SK-N-SH (cell line): ENCODE results near the gene MAOB. TPM values are rescaled to one million over a fixed set of nuclear protein-coding genes. Genes with fewer than 3 reads are reported as not detected.

Experiments
- CTCF ChIA-PET: fragments of 300-600, 350-600 bp; formaldehyde crosslinking; extraction: SDS; loops from one replicate; lab custom pipeline; 2021; lab: Yijun Ruan, JAX
- POLR2A ChIA-PET: fragments of 350-600 bp; sonication (Branson Sonifier 250); formaldehyde crosslinking; extraction: SDS; loops from one replicate; lab custom pipeline; 2020; ENCODE audit warnings: antibody characterized with exemption, inconsistent platforms; lab: Yijun Ruan, JAX
- DNase-seq: peaks from one replicate; pipeline ENCODE4 v3.0.0; 2012
- H2AFZ ChIP-seq: fragments of 200-600 bp; sonication (generic); 2 replicates; pipeline ENCODE4 v1.8.1; 2016; ENCODE audit warnings: antibody characterized with exemption, mild to moderate bottlenecking, low read depth
- H3F3A ChIP-seq: fragments of 200-600 bp; sonication (generic); replicated peaks from 2 replicates; pipeline ENCODE3; 2016; ENCODE audit warnings: antibody characterized with exemption, mild to moderate bottlenecking; ENCODE audit not compliant: insufficient read depth
- H3K27ac ChIP-seq, 2 experiments: fragments of 200-500 bp in 1 of 2; fragments of 200-600 bp in 1 of 2; sonication (Bioruptor generic) in 1 of 2; sonication (generic), shearing (Covaris generic) in 1 of 2; 2 replicates each; pipeline versions ENCODE4 v1.5.1 to v1.6.1; 2014 to 2016; ENCODE audit warnings: low read depth in 2 of 2, inconsistent platforms in 1 of 2, low read length in 1 of 2, mild to moderate bottlenecking in 1 of 2, mixed read lengths in 1 of 2
- H3K27me3 ChIP-seq: fragments of 200-600 bp; sonication (generic), shearing (Covaris generic); 2 replicates; pipeline ENCODE4 v1.6.1; 2016; ENCODE audit warnings: mixed run types; ENCODE audit not compliant: insufficient read depth
- H3K36me3 ChIP-seq, 2 experiments: fragments of 200-500 bp in 1 of 2; fragments of 200-600 bp in 1 of 2; sonication (Bioruptor generic) in 1 of 2; sonication (generic) in 1 of 2; replicated peaks in 1 of 2; 2 replicates each; pipeline versions ENCODE3 to v1.5.1; 2014 to 2016; ENCODE audit warnings: low read length in 1 of 2, mild to moderate bottlenecking in 1 of 2; ENCODE audit not compliant: insufficient read depth in 2 of 2, control insufficient read depth in 1 of 2
- H3K4me1 ChIP-seq, 2 experiments: fragments of 200-500 bp in 1 of 2; fragments of 200-600 bp in 1 of 2; sonication (Bioruptor generic) in 1 of 2; sonication (generic), shearing (Covaris generic) in 1 of 2; 2 replicates each; pipeline versions ENCODE4 v1.5.1 to v1.6.1; 2014 to 2016; ENCODE audit warnings: low read depth in 1 of 2, low read length in 1 of 2, mixed run types in 1 of 2; ENCODE audit not compliant: insufficient read depth in 2 of 2, control insufficient read depth in 1 of 2
- H3K4me2 ChIP-seq: fragments of 200-600 bp; sonication (generic), shearing (Covaris generic); 2 replicates; pipeline ENCODE4 v1.6.1; 2017; ENCODE audit warnings: mixed run types
- H3K4me3 ChIP-seq, 2 experiments: fragments of 200-500 bp in 1 of 2; fragments of 200-600 bp in 1 of 2; sonication (Bioruptor generic) in 1 of 2; sonication (generic), shearing (Covaris generic) in 1 of 2; 2 replicates each; pipeline versions ENCODE4 v1.5.1 to v1.8.1; 2014 to 2016; ENCODE audit warnings: low read depth in 2 of 2, inconsistent platforms in 1 of 2, low read length in 1 of 2, mild to moderate bottlenecking in 1 of 2, mixed read lengths in 1 of 2, moderate library complexity in 1 of 2
- H3K79me2 ChIP-seq: fragments of 200-600 bp; sonication (generic); 2 replicates; pipeline ENCODE4 v1.8.1; 2017; ENCODE audit warnings: mild to moderate bottlenecking; ENCODE audit not compliant: insufficient read depth
- H3K9ac ChIP-seq: fragments of 200-600 bp; sonication (generic); 2 replicates; pipeline ENCODE4 v1.6.1; 2017; ENCODE audit warnings: mixed run types
- H3K9me2 ChIP-seq: fragments of 200-600 bp; sonication (generic); 2 replicates; pipeline ENCODE4 v1.6.1; 2017; ENCODE audit warnings: mixed run types
- H3K9me3 ChIP-seq: fragments of 200-600 bp; sonication (generic); 2 replicates; pipeline ENCODE4 v1.6.1; 2017; ENCODE audit warnings: mixed run types, mild to moderate bottlenecking, moderate library complexity
- H4K20me1 ChIP-seq: fragments of 200-600 bp; sonication (generic); 2 replicates; pipeline ENCODE4 v1.6.1; 2017; ENCODE audit warnings: mild to moderate bottlenecking, mixed run types; ENCODE audit not compliant: insufficient read depth
- CHD2 ChIP-seq: fragments of 150-350 bp; IDR thresholded peaks from 2 replicates; pipeline ENCODE4 v1.6.1; 2018; ENCODE audit warnings: low read length; ENCODE audit not compliant: partially characterized antibody
- FOXJ3 ChIP-seq: sonication (generic); formaldehyde crosslinking; IDR thresholded peaks from 2 replicates; pipeline ENCODE4 v1.5.1; 2020; ENCODE audit warnings: mild to moderate bottlenecking, missing genetic modification reagents
- GABPA ChIP-seq: IDR thresholded peaks from 2 replicates; pipeline ENCODE4 v1.4.0; 2012; ENCODE audit warnings: low read depth, mild to moderate bottlenecking
- GATA2 ChIP-seq: sonication (generic); formaldehyde crosslinking; IDR thresholded peaks from 2 replicates; pipeline ENCODE4 v1.5.0; 2020; ENCODE audit warnings: mild to moderate bottlenecking, missing genetic modification reagents
- MEF2A ChIP-seq: IDR thresholded peaks from 2 replicates; pipeline ENCODE4 v1.4.0; 2012; ENCODE audit warnings: low read depth, borderline replicate concordance
- NRF1 ChIP-seq: IDR thresholded peaks from 2 replicates; pipeline ENCODE4 v1.6.1; 2012; ENCODE audit warnings: low read depth, mild to moderate bottlenecking, low read length
- POLR2AphosphoS5 ChIP-seq: IDR thresholded peaks from 2 replicates; pipeline ENCODE4 v1.6.1; 2012; ENCODE audit warnings: low read depth, low read length
- RAD21 ChIP-seq: IDR thresholded peaks from 2 replicates; pipeline ENCODE4 v1.6.1; 2012; ENCODE audit warnings: mild to moderate bottlenecking, low read length
- REST ChIP-seq: IDR thresholded peaks from 2 replicates; pipeline ENCODE4 v1.6.1; 2012; ENCODE audit warnings: mild to moderate bottlenecking, low read depth, low read length, moderate library complexity
- SIN3A ChIP-seq: IDR thresholded peaks from 2 replicates; pipeline ENCODE4 v1.6.1; 2012; ENCODE audit warnings: low read depth, mild to moderate bottlenecking, low read length, moderate library complexity, borderline replicate concordance
- SMC3 ChIP-seq: IDR thresholded peaks from 2 replicates; pipeline ENCODE4 v1.6.1; 2012; ENCODE audit warnings: low read depth, low read length, improper control_type of control experiment
- TAF1 ChIP-seq: IDR thresholded peaks from 2 replicates; pipeline ENCODE4 v1.6.1; 2012; ENCODE audit warnings: low read depth, mild to moderate bottlenecking, low read length, moderate library complexity, borderline replicate concordance
- TCF12 ChIP-seq: IDR thresholded peaks from 2 replicates; pipeline ENCODE4 v1.4.0; 2012
- TEAD4 ChIP-seq: IDR thresholded peaks from 2 replicates; pipeline ENCODE4 v1.4.0; 2012; ENCODE audit warnings: mild to moderate bottlenecking, borderline replicate concordance; ENCODE audit not compliant: insufficient read depth
- WGBS: methylation state at CpG from one replicate; pipeline ENCODE4 v1.1.6; 2017; ENCODE audit warnings: low lambda C conversion rate; 5-methylcytosine and 5-hydroxymethylcytosine counted together
- polyA plus RNA-seq, 3 experiments: library from polyadenylated mRNA; depleted of rRNA; stranded (reverse); fragments of >200 nt; gene quantifications; 2 replicates each; pipeline ENCODE4 v1.2.3, GENCODE V29; 2012
- TF ChIP-seq, protein P1 (sequence below): fragments of 200-600 bp; sonication (generic); IDR thresholded peaks from 2 replicates; pipeline ENCODE4 v1.6.1; 2017; ENCODE audit warnings: antibody characterized with exemption, mild to moderate bottlenecking, moderate library complexity

MAOB gene
- polyA plus RNA-seq, 1 of the 3 experiments (the other 2 are of a cell fraction), result 0.92 TPM

- TF ChIP-seq CHD2 (no peak), FOXJ3 (no peak), TCF12 (no peak), SMC3 (no peak), MEF2A (no peak), GABPA (no peak), TAF1 (no peak), POLR2AphosphoS5 (no peak)
- TF ChIP-seq, protein P1, sequence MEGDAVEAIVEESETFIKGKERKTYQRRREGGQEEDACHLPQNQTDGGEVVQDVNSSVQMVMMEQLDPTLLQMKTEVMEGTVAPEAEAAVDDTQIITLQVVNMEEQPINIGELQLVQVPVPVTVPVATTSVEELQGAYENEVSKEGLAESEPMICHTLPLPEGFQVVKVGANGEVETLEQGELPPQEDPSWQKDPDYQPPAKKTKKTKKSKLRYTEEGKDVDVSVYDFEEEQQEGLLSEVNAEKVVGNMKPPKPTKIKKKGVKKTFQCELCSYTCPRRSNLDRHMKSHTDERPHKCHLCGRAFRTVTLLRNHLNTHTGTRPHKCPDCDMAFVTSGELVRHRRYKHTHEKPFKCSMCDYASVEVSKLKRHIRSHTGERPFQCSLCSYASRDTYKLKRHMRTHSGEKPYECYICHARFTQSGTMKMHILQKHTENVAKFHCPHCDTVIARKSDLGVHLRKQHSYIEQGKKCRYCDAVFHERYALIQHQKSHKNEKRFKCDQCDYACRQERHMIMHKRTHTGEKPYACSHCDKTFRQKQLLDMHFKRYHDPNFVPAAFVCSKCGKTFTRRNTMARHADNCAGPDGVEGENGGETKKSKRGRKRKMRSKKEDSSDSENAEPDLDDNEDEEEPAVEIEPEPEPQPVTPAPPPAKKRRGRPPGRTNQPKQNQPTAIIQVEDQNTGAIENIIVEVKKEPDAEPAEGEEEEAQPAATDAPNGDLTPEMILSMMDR, result no peak
Observed at GRCh38 chrX:43815209-43815608, 67.0 kb downstream of the MAOB start (continued).

DNA sequence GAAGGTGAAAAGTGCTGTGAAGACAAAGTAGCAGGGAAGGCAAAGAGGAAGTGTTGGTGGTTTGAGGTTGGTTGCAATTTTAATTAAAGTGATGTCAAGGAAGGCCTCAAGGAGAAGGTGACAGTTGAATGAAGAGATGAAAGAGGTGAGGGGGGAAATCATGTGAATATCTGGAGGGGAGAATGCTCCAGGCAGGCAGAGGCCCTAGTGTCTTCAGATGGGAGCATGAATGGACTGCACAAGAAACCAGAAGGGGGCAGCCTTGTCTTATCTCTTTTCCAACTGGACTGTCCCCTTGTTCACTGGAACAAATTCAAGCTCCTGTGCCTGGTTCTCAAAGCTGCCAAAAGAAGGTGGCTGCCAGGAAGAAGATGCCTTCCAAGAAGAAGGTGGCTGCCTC is 68.4 kb downstream of the MAOB start:
- Histone ChIP-seq H3K4me2 (no peak overlapping the region), H2AFZ (no peak overlapping the region), H3K9me2 (no peaks in the 10 kb centered on the region), H3K4me3 (no peak overlapping the region), H3K4me1 (no peaks in the 10 kb centered on the region), H3K36me3 (no peaks in the 10 kb centered on the region), H4K20me1 (no peaks in the 10 kb centered on the region), H3K9ac (no peak overlapping the region), H3K27ac (no peak overlapping the region), H3K9me3 (no peaks in the 10 kb centered on the region), H3K79me2 (no peaks in the 10 kb centered on the region), H3K27me3 (no peaks in the 10 kb centered on the region), H3F3A (no peaks in the 10 kb centered on the region)
- POLR2A ChIA-PET, result no interaction called here
- no peak for TF ChIP-seq TEAD4
- TF ChIP-seq, protein P1, result peak; percentile 36
- no peak for DNase-seq
- CTCF ChIA-PET, result interaction anchor here (1.0 to 1.2 kb wide), 4 partner anchors 10 to 430 kb away, joined by 3 to 4 read pairs (median 4); no protein-coding TSS in a partner anchor

- ChIA-PET POLR2A (no interaction called here), CTCF (interaction anchor here (1.2 to 1.5 kb wide), 3 partner anchors 10 to 63 kb away, joined by 3 to 6 read pairs (median 4); no protein-coding TSS in a partner anchor)
- H3K27me3 ChIP-seq, result no peaks in the 10 kb centered on the region
- no peaks in the 10 kb centered on the region for H3F3A ChIP-seq
- no peak overlapping the region for H3K4me2 ChIP-seq
- no peaks in the 10 kb centered on the region for H4K20me1 ChIP-seq
- no peak for TF ChIP-seq NRF1
- TF ChIP-seq FOXJ3, result no peak
- no peak for TF ChIP-seq REST
- TF ChIP-seq RAD21, result no peak
- TF ChIP-seq TAF1, result no peak
- no peak for TF ChIP-seq CHD2
- no peak for TF ChIP-seq POLR2AphosphoS5
- TF ChIP-seq TEAD4, result no peak
- no peak for TF ChIP-seq GATA2
- no peak for TF ChIP-seq SIN3A
- TF ChIP-seq, protein P1, result no peak
- no peaks in the 10 kb centered on the region for H3K9me2 ChIP-seq
- H3K79me2 ChIP-seq, result no peaks in the 10 kb centered on the region
- 25% methylated on average over 2 of the region's 2 CpGs for WGBS
- no peaks in the 10 kb centered on the region for H3K9me3 ChIP-seq
- no peaks in the 10 kb centered on the region for H3K36me3 ChIP-seq
- H2AFZ ChIP-seq, result no peak overlapping the region
- no peaks in the 10 kb centered on the region for H3K4me1 ChIP-seq
- H3K4me3 ChIP-seq, result no peak overlapping the region
- H3K9ac ChIP-seq, result no peak overlapping the region
- no peak for DNase-seq
- no peak overlapping the region for H3K27ac ChIP-seq
Observed at GRCh38 chrX:43813319-43813718, 68.9 kb downstream of the MAOB start.
